Colonic mucosa (tissue), 4 donors: ENCODE measurements around the gene GEN1. TPM values are rescaled to one million over a fixed set of nuclear protein-coding genes. Genes with fewer than 3 reads are reported as not detected.

Experiments
- DNase-seq: peaks from one replicate; pipeline ENCODE4 v3.0.0-alpha.2; 2020
- H3K27ac ChIP-seq: fragments of 200-600 bp; one replicate; pipeline ENCODE4 v1.8.0; 2021
- H3K27me3 ChIP-seq: fragments of 200-600 bp; one replicate; pipeline ENCODE4 v1.8.0; 2021
- H3K36me3 ChIP-seq: fragments of 200-600 bp; one replicate; pipeline ENCODE4 v1.8.0; 2021
- H3K4me1 ChIP-seq: fragments of 200-600 bp; one replicate; pipeline ENCODE4 v1.8.0; 2021; ENCODE audit warnings: mild to moderate bottlenecking
- H3K4me3 ChIP-seq: fragments of 200-600 bp; one replicate; pipeline ENCODE4 v1.8.0; 2021
- H3K9ac ChIP-seq, 2 donors: one replicate each; pipeline ENCODE4 v1.7.0; 2013; ENCODE audit warnings: control low read depth in 2 of 2, low read depth in 2 of 2, low read length in 2 of 2
- H3K9me3 ChIP-seq: fragments of 200-600 bp; one replicate; pipeline ENCODE4 v1.8.0; 2021
- intact Hi-C: fragments of 100-400 bp; cut with DNase I; formaldehyde crosslinking; loops from one replicate; pipeline ENCODE4 v1.14.1; 2022
- total RNA-seq, 2 donors: library from RNA; stranded (reverse); fragmentation: NEBNext Ultra II Directional in 1 of 2; extraction: Animal tissue kit (Norgen Biotek cat#: 25700) in 1 of 2; gene quantifications; one replicate each; pipeline ENCODE4 v1.2.1, GENCODE V29; 2021
- TF ChIP-seq, protein P1 (sequence below): fragments of 200-600 bp; IDR thresholded peaks from one replicate; pipeline ENCODE4 v1.8.0; 2022; ENCODE audit warnings: antibody characterized with exemption, mild to moderate bottlenecking
- donor health status: healthy.
- donor health status: DM: no; HTN: no; CAD: no.
- donor health status: DM: no; HTN: no; CAD: no.

Gene GEN1
- total RNA-seq, 2 donors from 2014 or later: 13.1 to 30.0 TPM

DNA sequence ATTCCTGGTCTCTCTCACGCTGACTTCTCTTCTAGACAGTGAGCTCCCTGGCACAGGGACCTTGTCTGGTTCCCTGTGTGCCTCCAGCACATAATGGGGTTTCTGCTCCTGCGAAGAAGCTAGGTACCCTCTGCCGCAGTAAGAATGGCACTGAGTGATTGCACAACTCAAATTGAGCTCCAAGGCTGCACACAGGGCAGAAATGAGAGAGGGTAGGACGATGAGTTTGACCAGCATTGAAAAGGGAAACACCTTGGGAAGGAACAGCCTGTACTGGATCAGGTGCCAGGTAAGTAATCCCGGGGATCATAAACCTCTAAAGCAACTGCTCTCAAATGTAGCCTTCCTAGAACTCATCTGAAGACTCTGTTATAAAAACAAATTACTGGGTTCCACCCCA is 41.4 kb downstream of the GEN1 start:
- DNase-seq: no peak
- no peaks in the 10 kb centered on the region for H3K9me3 ChIP-seq
- no peak overlapping the region for H3K4me3 ChIP-seq
- no peaks in the 10 kb centered on the region for H3K36me3 ChIP-seq
- no peak overlapping the region for H3K9ac ChIP-seq
- no peaks in the 10 kb centered on the region for H3K27me3 ChIP-seq
- no peaks in the 10 kb centered on the region for H3K4me1 ChIP-seq
- TF ChIP-seq, protein P1, sequence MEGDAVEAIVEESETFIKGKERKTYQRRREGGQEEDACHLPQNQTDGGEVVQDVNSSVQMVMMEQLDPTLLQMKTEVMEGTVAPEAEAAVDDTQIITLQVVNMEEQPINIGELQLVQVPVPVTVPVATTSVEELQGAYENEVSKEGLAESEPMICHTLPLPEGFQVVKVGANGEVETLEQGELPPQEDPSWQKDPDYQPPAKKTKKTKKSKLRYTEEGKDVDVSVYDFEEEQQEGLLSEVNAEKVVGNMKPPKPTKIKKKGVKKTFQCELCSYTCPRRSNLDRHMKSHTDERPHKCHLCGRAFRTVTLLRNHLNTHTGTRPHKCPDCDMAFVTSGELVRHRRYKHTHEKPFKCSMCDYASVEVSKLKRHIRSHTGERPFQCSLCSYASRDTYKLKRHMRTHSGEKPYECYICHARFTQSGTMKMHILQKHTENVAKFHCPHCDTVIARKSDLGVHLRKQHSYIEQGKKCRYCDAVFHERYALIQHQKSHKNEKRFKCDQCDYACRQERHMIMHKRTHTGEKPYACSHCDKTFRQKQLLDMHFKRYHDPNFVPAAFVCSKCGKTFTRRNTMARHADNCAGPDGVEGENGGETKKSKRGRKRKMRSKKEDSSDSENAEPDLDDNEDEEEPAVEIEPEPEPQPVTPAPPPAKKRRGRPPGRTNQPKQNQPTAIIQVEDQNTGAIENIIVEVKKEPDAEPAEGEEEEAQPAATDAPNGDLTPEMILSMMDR: no peak
- intact Hi-C loops: no loop called here
- H3K27ac ChIP-seq: no peak overlapping the region

DNA sequence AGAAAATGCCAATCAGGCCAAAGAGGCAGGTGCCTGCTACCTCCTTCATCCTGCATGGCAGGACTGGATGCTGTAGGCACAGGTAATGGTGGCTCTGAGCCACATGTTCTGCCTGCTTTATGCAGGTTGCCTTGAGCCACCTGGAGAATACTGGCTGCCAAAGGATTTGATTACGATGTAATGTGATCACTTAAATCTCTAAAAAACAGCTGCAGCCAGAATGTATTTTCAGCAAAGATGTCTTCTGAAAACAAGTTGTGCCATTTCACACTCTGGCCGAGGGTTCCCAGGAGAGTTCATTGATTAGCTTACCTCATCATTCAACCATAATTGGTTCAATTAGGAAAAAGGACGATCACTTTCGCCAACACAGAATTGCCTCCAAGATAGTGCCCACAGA is 44.4 kb downstream of the GEN1 start:
- Histone ChIP-seq H3K9me3 (no peaks in the 10 kb centered on the region), H3K27ac (no peak overlapping the region), H3K36me3 (no peaks in the 10 kb centered on the region), H3K4me1 (no peaks in the 10 kb centered on the region), H3K9ac (no peak overlapping the region), H3K27me3 (no peaks in the 10 kb centered on the region), H3K4me3 (no peak overlapping the region)
- intact Hi-C loops: no loop called here
- no peak for DNase-seq
- TF ChIP-seq, protein P1: no peak

DNA sequence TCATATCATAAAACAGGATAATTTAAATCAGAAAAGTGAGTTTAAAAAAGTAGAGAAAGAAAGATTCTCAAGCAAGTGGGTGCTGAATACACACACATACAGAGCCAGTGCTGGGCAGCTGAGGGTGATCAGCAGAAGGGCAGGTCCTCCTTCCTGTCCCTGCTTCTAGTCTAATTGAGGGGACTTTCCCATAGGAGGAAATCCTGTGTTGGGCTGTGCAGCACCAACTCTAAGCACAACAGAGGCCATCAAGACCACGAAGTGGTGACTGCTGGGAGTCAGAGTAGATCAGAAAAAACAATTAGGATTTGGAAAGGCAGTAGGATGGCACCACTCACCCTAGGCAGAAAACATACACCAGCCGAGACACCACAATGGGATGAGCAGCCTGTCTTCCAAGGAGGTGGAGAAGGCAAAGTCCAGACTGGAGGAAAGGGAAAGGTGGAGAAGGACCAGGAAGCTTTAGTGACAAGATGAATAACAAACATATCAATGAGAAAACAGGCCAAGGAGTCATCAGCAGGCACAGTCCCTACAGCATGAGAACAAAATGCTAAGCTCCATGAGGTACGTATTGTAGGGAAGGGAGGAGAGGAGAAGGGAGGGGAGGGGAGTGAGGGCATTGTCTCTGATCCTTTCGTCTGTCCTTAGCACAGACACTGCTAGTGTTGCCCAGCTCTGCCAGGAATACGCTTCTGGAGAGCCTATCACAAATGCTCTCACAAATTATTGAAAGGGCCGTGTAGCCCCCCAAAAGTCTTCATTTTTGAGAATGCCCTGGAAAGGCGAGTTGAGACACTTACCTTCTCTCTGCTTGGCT is 45.6 kb downstream of the GEN1 start:
- Histone ChIP-seq H3K27me3 (no peaks in the 10 kb centered on the region), H3K4me3 (no peak overlapping the region), H3K36me3 (no peaks in the 10 kb centered on the region), H3K4me1 (no peaks in the 10 kb centered on the region), H3K9ac (no peak overlapping the region), H3K27ac (no peak overlapping the region), H3K9me3 (no peaks in the 10 kb centered on the region)
- DNase-seq: no peak
- TF ChIP-seq, protein P1: no peak
- intact Hi-C loops: no loop called here

DNA sequence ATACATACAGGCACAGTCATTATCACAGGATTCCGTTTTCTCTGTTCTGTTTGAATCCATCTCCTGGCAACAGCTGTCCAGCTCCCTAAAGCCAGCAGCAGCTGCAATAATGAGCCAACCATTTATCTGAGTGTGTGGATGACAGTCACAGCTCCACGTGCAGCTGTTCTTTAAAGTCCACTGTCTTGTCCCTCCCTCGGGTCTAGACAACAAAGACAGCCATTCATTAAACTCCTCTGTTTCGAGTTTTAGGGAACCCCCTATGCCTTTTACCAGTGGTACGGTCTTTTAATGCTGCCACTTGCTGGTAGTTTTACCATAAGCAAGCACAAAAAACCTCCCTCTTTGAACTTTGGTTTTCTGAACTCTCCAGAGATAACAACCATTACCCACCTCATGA is 46.3 kb downstream of the GEN1 start:
- H3K4me3 ChIP-seq: no peak overlapping the region
- no peaks in the 10 kb centered on the region for H3K4me1 ChIP-seq
- no peaks in the 10 kb centered on the region for H3K9me3 ChIP-seq
- H3K27me3 ChIP-seq: no peaks in the 10 kb centered on the region
- no peak overlapping the region for H3K27ac ChIP-seq
- TF ChIP-seq, protein P1: no peak
- intact Hi-C loops: no loop called here
- DNase-seq: no peak
- no peak overlapping the region for H3K9ac ChIP-seq
- H3K36me3 ChIP-seq: no peaks in the 10 kb centered on the region

DNA sequence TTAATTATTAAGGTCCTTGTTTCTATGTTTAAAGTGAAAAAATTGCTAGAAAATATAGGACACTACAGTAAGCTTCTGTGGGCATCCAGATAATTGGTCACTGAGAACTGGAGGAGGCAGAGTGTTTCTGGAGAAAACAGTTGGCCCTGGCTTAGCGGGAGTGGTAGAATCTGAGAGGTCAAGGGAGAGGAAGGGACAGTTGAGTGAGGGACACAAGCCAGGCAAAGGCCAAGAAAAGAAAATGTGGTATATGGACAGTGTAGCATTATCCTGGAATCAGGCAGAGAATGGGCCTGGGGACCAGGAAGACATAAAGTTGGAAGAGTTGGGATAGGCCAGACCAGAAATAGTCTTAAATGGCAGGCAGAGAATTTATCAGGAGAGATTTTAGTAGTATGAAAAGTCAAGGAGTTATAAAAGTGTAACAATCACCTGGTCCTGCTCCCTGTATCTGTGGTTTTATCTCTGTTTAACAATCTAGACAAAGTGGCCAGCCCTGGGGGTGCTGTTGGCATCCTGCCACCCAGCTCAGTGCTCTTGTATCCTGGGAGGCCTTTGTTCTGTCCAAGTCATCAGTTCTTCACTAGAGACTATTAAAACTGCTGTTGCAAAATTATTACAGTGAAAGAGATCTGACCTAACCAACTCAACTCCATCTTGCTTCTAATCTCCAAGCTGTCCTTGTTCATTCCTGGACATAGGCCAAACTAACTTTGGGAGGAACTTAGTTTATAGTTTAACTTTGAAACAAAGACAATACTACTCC is 46.9 kb downstream of the GEN1 start:
- H3K4me3 ChIP-seq: no peak overlapping the region
- no peaks in the 10 kb centered on the region for H3K27me3 ChIP-seq
- intact Hi-C loops: no loop called here
- H3K27ac ChIP-seq: no peak overlapping the region
- H3K36me3 ChIP-seq: no peaks in the 10 kb centered on the region
- DNase-seq: peak; percentile 53
- H3K9ac ChIP-seq: no peak overlapping the region
- H3K4me1 ChIP-seq: no peaks in the 10 kb centered on the region
- no peaks in the 10 kb centered on the region for H3K9me3 ChIP-seq
- TF ChIP-seq, protein P1: no peak
